ENCODE measurements around the gene PIP5K1B.
"Not testable (repeated sequence)": the region's sequence is repeated elsewhere in the genome, so short reads cannot be mapped to it uniquely, and the experiment has no call there.

The PIP5K1B gene

DNA sequence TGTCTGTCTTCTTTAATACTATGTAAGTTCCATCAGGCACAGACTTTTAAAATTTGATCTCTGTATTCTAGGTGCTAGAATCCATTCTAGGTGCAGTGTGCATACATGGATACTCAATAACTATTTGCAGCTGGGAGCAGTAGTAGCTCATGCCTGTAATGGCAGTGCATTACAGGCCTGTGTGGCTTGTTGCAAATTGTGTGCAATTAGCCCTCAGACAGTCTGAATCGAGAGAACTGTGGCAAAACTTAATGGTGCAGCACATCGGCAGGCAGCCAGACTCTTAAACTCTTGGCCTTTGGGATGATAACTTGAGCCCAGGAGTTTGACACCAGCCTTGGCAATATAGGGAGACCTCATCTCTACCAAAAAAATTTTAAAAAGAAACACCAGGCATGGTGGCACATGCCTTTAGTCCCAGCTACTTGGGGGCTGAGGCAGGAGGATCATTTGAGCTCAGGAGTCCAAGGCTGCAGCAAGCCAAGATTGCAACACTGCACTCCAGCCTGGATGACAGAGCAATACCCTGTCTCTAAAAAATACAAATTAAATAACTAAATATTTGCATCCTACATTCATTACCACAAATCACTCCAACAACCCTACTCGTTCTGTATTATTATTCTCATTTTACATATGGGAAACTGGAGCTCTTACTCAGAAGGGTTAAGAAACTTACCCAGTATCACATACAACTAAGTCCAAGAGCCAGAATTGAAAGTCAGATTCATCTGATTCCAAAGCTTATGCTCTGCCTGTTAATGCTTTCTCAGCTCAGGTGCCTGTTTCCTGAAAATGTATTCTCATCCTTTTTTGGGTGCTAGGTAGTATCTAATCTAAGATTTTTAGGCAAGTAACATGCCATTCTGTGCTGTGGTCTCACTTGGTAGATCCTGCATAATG lies 278.7 kb downstream of the PIP5K1B start:
- no peaks in the 10 kb centered on the region for H3K79me2 ChIP-seq (ENCODE audit: insufficient read depth, low read length)
- H4K20me1 ChIP-seq (ENCODE audit: insufficient read depth, low read length): no peaks in the 10 kb centered on the region
- no peak overlapping the region for H2AFZ ChIP-seq (ENCODE audit: low read length)
- peaks cover 35% of the 10 kb centered on the region for H3K4me1 ChIP-seq (ENCODE audit: insufficient read depth, low read length, severe bottlenecking)
- no peak overlapping the region for H3K4me3 ChIP-seq (ENCODE audit: low read depth, low read length, poor library complexity, severe bottlenecking)
- H3K4me2 ChIP-seq (ENCODE audit: low read length): no peak overlapping the region
- H3K36me3 ChIP-seq (ENCODE audit: insufficient read depth, low read length): no peaks in the 10 kb centered on the region
- no peak overlapping the region for H3K27ac ChIP-seq (ENCODE audit: low read depth, low read length, poor library complexity, severe bottlenecking)
- H3K9me3 ChIP-seq (ENCODE audit: low read length): no peaks in the 10 kb centered on the region
- no peaks in the 10 kb centered on the region for H3F3A ChIP-seq (ENCODE audit: insufficient read depth, low read length)
- H3K9me2 ChIP-seq (ENCODE audit: low read depth, low read length): no peaks in the 10 kb centered on the region
- H3K9ac ChIP-seq (ENCODE audit: low read length): no peak overlapping the region
- TF ChIP-seq, protein P1, sequence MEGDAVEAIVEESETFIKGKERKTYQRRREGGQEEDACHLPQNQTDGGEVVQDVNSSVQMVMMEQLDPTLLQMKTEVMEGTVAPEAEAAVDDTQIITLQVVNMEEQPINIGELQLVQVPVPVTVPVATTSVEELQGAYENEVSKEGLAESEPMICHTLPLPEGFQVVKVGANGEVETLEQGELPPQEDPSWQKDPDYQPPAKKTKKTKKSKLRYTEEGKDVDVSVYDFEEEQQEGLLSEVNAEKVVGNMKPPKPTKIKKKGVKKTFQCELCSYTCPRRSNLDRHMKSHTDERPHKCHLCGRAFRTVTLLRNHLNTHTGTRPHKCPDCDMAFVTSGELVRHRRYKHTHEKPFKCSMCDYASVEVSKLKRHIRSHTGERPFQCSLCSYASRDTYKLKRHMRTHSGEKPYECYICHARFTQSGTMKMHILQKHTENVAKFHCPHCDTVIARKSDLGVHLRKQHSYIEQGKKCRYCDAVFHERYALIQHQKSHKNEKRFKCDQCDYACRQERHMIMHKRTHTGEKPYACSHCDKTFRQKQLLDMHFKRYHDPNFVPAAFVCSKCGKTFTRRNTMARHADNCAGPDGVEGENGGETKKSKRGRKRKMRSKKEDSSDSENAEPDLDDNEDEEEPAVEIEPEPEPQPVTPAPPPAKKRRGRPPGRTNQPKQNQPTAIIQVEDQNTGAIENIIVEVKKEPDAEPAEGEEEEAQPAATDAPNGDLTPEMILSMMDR (IDR thresholded peaks at IDR 0.05; ENCODE audit: low read length): no peak
- no peak for TF ChIP-seq EZH2 (IDR thresholded peaks at IDR 0.05; ENCODE audit: borderline replicate concordance, low read length)
- no peaks in the 10 kb centered on the region for H3K27me3 ChIP-seq (ENCODE audit: insufficient read depth, low read length)

DNA sequence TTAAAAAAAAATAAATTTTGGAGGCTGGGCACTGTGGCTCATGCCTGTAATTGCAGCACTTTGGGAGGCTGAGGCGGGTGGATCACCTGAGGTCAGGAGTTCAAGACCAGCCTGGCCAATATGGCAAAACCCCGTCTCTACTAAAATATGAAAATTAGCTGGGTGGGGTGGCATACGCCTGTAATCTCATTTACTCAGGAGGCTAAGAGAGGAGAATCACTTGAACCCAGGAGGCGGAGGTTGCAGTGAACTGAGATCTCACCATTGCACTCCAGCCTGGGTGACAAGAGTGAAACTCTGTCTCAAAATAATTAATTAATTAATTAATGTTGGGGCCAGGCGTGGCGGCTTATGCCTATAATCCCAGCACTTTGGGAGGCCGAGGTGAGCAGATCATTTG lies 281.9 kb downstream of the PIP5K1B start:
- H3K27ac ChIP-seq (ENCODE audit: low read depth, low read length, poor library complexity, severe bottlenecking); H3K9me3 ChIP-seq (ENCODE audit: low read length); H3K9me2 ChIP-seq (ENCODE audit: low read depth, low read length); H4K20me1 ChIP-seq (ENCODE audit: insufficient read depth, low read length); H3K27me3 ChIP-seq (ENCODE audit: insufficient read depth, low read length); H3K79me2 ChIP-seq (ENCODE audit: insufficient read depth, low read length); H3F3A ChIP-seq (ENCODE audit: insufficient read depth, low read length); H3K4me2 ChIP-seq (ENCODE audit: low read length); H3K9ac ChIP-seq (ENCODE audit: low read length); H3K4me1 ChIP-seq (ENCODE audit: insufficient read depth, low read length, severe bottlenecking); H2AFZ ChIP-seq (ENCODE audit: low read length); H3K4me3 ChIP-seq (ENCODE audit: low read depth, low read length, poor library complexity, severe bottlenecking); H3K36me3 ChIP-seq (ENCODE audit: insufficient read depth, low read length): not testable (repeated sequence)

DNA sequence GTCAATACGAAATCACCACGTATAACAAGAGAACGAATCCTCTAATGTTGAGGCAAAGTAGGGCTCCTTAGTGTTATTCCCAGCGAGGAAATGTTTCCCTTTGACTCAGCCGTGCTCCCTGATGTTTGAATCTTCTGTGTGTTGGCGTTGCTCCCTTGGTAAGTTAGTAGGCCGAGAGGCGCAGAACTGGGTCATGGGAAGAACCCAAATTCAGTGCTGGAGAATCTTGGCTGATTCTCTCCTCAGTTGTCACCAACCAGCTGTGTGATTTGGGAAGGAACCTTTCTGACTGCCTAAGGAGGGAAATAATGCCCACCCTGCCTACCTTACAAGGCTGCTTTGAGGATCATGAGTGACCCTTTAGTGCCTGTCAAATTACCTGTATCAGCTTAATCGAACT lies 286.4 kb downstream of the PIP5K1B start:
- H3K4me3 ChIP-seq (ENCODE audit: low read depth, low read length, poor library complexity, severe bottlenecking): no peak overlapping the region
- no peaks in the 10 kb centered on the region for H4K20me1 ChIP-seq (ENCODE audit: insufficient read depth, low read length)
- no peak overlapping the region for H3K4me2 ChIP-seq (ENCODE audit: low read length)
- peaks cover 7% of the 10 kb centered on the region for H3K4me1 ChIP-seq (ENCODE audit: insufficient read depth, low read length, severe bottlenecking)
- no peaks in the 10 kb centered on the region for H3F3A ChIP-seq (ENCODE audit: insufficient read depth, low read length)
- no peaks in the 10 kb centered on the region for H3K36me3 ChIP-seq (ENCODE audit: insufficient read depth, low read length)
- no peaks in the 10 kb centered on the region for H3K9me2 ChIP-seq (ENCODE audit: low read depth, low read length)
- H3K9ac ChIP-seq (ENCODE audit: low read length): no peak overlapping the region
- no peak overlapping the region for H3K27ac ChIP-seq (ENCODE audit: low read depth, low read length, poor library complexity, severe bottlenecking)
- H3K79me2 ChIP-seq (ENCODE audit: insufficient read depth, low read length): no peaks in the 10 kb centered on the region
- H3K27me3 ChIP-seq (ENCODE audit: insufficient read depth, low read length): no peaks in the 10 kb centered on the region
- TF ChIP-seq, protein P1 (IDR thresholded peaks at IDR 0.05; ENCODE audit: low read length): no peak
- TF ChIP-seq EZH2 (IDR thresholded peaks at IDR 0.05; ENCODE audit: borderline replicate concordance, low read length): no peak
- H2AFZ ChIP-seq (ENCODE audit: low read length): no peak overlapping the region
- H3K9me3 ChIP-seq (ENCODE audit: low read length): no peaks in the 10 kb centered on the region

DNA sequence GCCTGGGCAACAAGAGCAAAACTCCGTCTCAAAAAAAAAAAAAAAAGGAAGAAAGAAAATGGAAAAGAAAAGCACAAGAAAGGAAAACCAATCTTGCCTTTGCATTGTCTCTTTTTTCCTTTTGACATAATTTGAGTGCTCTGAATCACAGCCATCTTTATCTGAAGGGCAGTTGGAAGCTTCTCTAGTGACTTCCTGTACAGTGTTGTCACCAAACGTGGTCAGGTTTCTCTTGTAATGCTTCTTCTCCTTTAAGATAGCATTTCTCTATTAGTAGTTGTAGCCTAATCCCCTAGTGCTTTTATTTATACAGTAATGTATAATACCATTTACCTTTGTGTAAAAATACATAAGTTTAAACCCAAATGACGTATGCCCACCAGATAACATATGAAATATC lies 290.7 kb downstream of the PIP5K1B start:
- TF ChIP-seq EZH2 (IDR thresholded peaks at IDR 0.05; ENCODE audit: borderline replicate concordance, low read length): no peak
- TF ChIP-seq, protein P1 (IDR thresholded peaks at IDR 0.05; ENCODE audit: low read length): no peak
- Histone ChIP-seq H3K4me2 (ENCODE audit: low read length) (no peak overlapping the region), H3K27me3 (ENCODE audit: insufficient read depth, low read length) (no peaks in the 10 kb centered on the region), H3K9ac (ENCODE audit: low read length) (no peak overlapping the region), H3K36me3 (ENCODE audit: insufficient read depth, low read length) (no peaks in the 10 kb centered on the region), H3F3A (ENCODE audit: insufficient read depth, low read length) (no peaks in the 10 kb centered on the region), H3K79me2 (ENCODE audit: insufficient read depth, low read length) (no peaks in the 10 kb centered on the region), H3K4me1 (ENCODE audit: insufficient read depth, low read length, severe bottlenecking) (peaks cover 9% of the 10 kb centered on the region), H3K9me3 (ENCODE audit: low read length) (no peaks in the 10 kb centered on the region), H3K4me3 (ENCODE audit: low read depth, low read length, poor library complexity, severe bottlenecking) (no peak overlapping the region), H2AFZ (ENCODE audit: low read length) (no peak overlapping the region), H3K9me2 (ENCODE audit: low read depth, low read length) (no peaks in the 10 kb centered on the region), H4K20me1 (ENCODE audit: insufficient read depth, low read length) (no peaks in the 10 kb centered on the region), H3K27ac (ENCODE audit: low read depth, low read length, poor library complexity, severe bottlenecking) (no peak overlapping the region)
